Astrocyte (in vitro differentiated cells and primary cell): ENCODE results near the gene BCL11B. TPM values are rescaled to one million over a fixed set of nuclear protein-coding genes. Genes with fewer than 3 reads are reported as not detected.

Source experiments
- DNase-seq: peaks from one replicate; pipeline ENCODE4 v3.0.0-alpha.2; 2010; ENCODE audit warnings: low read depth
- FAIRE-seq: peaks from 2 replicates; lab custom pipeline; 2011; peaks lifted over from hg19 to GRCh38; lab: Jason Lieb, UNC
- H2AFZ ChIP-seq: 2 replicates; pipeline ENCODE4 v1.6.0; 2012; ENCODE audit warnings: low read depth, low read length, inconsistent platforms
- H3K27ac ChIP-seq: 2 replicates; pipeline ENCODE4 v1.5.1; 2011; ENCODE audit warnings: low read depth, low read length, inconsistent platforms
- H3K27me3 ChIP-seq: 2 replicates; pipeline ENCODE4 v1.6.0; 2011; ENCODE audit warnings: low read length, inconsistent platforms; ENCODE audit not compliant: insufficient read depth
- H3K36me3 ChIP-seq: 2 replicates; pipeline ENCODE4 v1.5.1; 2011; ENCODE audit warnings: low read length, inconsistent platforms; ENCODE audit not compliant: insufficient read depth
- H3K4me1 ChIP-seq: 2 replicates; pipeline ENCODE4 v1.5.1; 2011; ENCODE audit warnings: low read length, inconsistent platforms; ENCODE audit not compliant: insufficient read depth
- H3K4me2 ChIP-seq: 2 replicates; pipeline ENCODE4 v1.6.0; 2012; ENCODE audit warnings: low read length, inconsistent platforms
- H3K4me3 ChIP-seq: 2 replicates; pipeline ENCODE4 v1.5.1; 2011; ENCODE audit warnings: low read depth, mild to moderate bottlenecking, low read length, inconsistent platforms; ENCODE audit not compliant: insufficient read depth
- H3K79me2 ChIP-seq: 2 replicates; pipeline ENCODE4 v1.6.0; 2012; ENCODE audit warnings: mild to moderate bottlenecking, low read length, inconsistent platforms; ENCODE audit not compliant: insufficient read depth
- H3K9ac ChIP-seq: 2 replicates; pipeline ENCODE4 v1.6.0; 2012; ENCODE audit warnings: mild to moderate bottlenecking, low read length, inconsistent platforms
- H3K9me3 ChIP-seq: 2 replicates; pipeline ENCODE4 v1.5.1; 2012; ENCODE audit warnings: low read depth, mild to moderate bottlenecking, low read length, inconsistent platforms; ENCODE audit not compliant: insufficient read depth
- H4K20me1 ChIP-seq: 2 replicates; pipeline ENCODE4 v1.6.0; 2012; ENCODE audit warnings: low read length, inconsistent platforms; ENCODE audit not compliant: insufficient read depth
- H3K27ac Mint-ChIP-seq: one replicate; pipeline ENCODE4 v1.8.0; 2021; ENCODE audit warnings: mild to moderate bottlenecking, mixed read lengths; ENCODE audit not compliant: unreplicated experiment
- H3K27me3 Mint-ChIP-seq: one replicate; pipeline ENCODE4 v1.8.0; 2021; ENCODE audit warnings: low read depth, mixed read lengths; ENCODE audit not compliant: unreplicated experiment
- H3K36me3 Mint-ChIP-seq: one replicate; pipeline ENCODE4 v1.8.0; 2021; ENCODE audit warnings: low read depth, mixed read lengths; ENCODE audit not compliant: unreplicated experiment
- H3K4me1 Mint-ChIP-seq: one replicate; pipeline ENCODE4 v1.8.0; 2021; ENCODE audit warnings: low read depth, mixed read lengths; ENCODE audit not compliant: unreplicated experiment
- H3K4me3 Mint-ChIP-seq: one replicate; pipeline ENCODE4 v1.8.0; 2021; ENCODE audit warnings: mild to moderate bottlenecking, moderate library complexity, mixed read lengths; ENCODE audit not compliant: unreplicated experiment
- H3K9me3 Mint-ChIP-seq: one replicate; pipeline ENCODE4 v1.8.0; 2021; ENCODE audit warnings: mild to moderate bottlenecking, mixed read lengths; ENCODE audit not compliant: unreplicated experiment
- EZH2 ChIP-seq: IDR thresholded peaks from 2 replicates; pipeline ENCODE4 v1.6.1; 2012; ENCODE audit warnings: mild to moderate bottlenecking, low read length, inconsistent platforms; ENCODE audit not compliant: insufficient read depth
- total RNA-seq: library from RNA; stranded (reverse); gene quantifications from 2 replicates; pipeline ENCODE4 v1.2.1, GENCODE V29; 2021
- TF ChIP-seq, protein P1 (sequence below): IDR thresholded peaks from 2 replicates; pipeline ENCODE4 v1.5.1; 2011; ENCODE audit warnings: low read depth, mild to moderate bottlenecking, inconsistent platforms, low read length, moderate library complexity; ENCODE audit not compliant: insufficient read depth

BCL11B gene
- total RNA-seq, 1 donor from 2014 or later: 1.1 TPM

DNA sequence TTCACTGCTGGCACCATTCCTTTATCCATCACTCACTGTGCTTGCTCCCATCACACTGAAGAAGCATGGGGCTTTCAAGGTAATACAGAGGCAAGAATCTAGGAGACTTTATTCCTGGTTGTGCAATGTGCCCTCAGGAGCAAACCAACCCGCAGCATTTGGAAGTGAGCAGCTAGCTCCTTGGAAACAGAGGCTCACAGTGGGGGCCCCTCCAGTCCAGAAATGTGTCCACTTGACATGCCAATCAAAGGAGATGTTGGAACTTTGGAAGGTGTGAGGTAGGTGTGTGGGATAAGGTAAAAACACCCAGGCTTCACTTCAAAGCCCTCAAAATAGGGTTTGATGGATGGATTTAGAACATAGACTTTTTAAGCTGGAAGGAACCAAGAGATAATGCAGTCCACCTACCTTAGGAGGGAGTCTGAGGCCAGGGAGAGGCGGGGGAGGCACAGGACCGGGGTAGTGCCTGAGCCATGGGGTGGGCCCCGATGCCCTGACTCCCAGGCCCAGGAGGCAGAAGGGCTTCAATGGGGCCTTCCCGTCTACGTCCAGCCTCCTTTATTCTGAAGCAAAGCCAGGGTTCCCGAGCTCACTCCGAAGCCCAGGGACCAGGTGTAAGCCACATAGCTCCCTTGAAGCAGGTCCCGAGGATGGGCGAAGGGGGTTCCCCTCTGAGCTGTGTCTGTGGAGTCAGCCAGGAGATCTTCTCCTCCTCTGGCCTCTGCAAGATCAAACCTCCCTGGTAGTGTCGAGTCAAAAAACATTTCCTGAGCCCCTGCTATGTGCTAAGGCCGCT is 17.6 kb upstream of the BCL11B start:
- FAIRE-seq (no peak), DNase-seq (no peak)
- no peak overlapping the region for H3K27ac ChIP-seq
- Mint-ChIP-seq H3K27ac (no peak overlapping the region), H3K27me3 (peaks cover 20% of the 10 kb centered on the region), H3K4me1 (peaks cover 2% of the 10 kb centered on the region), H3K36me3 (no peaks in the 10 kb centered on the region), H3K4me3 (no peak overlapping the region), H3K9me3 (peaks cover 3% of the 10 kb centered on the region)
- no peaks in the 10 kb centered on the region for H3K4me1 ChIP-seq
- no peaks in the 10 kb centered on the region for H3K79me2 ChIP-seq
- H3K27me3 ChIP-seq: peaks cover 4% of the 10 kb centered on the region
- TF ChIP-seq, protein P1, sequence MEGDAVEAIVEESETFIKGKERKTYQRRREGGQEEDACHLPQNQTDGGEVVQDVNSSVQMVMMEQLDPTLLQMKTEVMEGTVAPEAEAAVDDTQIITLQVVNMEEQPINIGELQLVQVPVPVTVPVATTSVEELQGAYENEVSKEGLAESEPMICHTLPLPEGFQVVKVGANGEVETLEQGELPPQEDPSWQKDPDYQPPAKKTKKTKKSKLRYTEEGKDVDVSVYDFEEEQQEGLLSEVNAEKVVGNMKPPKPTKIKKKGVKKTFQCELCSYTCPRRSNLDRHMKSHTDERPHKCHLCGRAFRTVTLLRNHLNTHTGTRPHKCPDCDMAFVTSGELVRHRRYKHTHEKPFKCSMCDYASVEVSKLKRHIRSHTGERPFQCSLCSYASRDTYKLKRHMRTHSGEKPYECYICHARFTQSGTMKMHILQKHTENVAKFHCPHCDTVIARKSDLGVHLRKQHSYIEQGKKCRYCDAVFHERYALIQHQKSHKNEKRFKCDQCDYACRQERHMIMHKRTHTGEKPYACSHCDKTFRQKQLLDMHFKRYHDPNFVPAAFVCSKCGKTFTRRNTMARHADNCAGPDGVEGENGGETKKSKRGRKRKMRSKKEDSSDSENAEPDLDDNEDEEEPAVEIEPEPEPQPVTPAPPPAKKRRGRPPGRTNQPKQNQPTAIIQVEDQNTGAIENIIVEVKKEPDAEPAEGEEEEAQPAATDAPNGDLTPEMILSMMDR: no peak
- no peak for TF ChIP-seq EZH2
- H3K4me3 ChIP-seq: no peak overlapping the region
- H3K36me3 ChIP-seq: no peaks in the 10 kb centered on the region
- H3K4me2 ChIP-seq: no peak overlapping the region
- no peaks in the 10 kb centered on the region for H4K20me1 ChIP-seq
- no peak overlapping the region for H2AFZ ChIP-seq
- H3K9ac ChIP-seq: no peak overlapping the region
- H3K9me3 ChIP-seq: no peaks in the 10 kb centered on the region

DNA sequence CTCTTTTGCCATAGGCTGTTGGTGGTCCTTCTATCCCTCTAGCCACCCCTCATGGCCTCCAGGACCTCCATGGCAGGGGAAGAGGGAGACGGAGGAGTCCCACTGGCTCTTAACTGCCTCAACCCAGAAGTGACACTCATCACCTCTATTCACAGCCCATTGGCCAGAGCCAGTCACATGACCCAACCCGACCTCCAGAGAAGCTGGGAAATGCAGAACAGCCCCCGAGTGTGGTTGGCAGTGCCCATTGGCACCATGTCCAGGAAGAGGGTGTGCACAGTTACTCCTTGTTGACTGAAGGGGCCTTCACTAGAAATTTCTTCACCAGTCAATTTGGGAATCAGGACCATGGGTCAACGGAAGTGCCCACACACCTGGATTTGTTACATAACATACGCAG is 17.0 kb upstream of the BCL11B start:
- no peak overlapping the region for H3K27ac Mint-ChIP-seq
- H2AFZ ChIP-seq: no peak overlapping the region
- H3K9me3 ChIP-seq: no peaks in the 10 kb centered on the region
- H3K9me3 Mint-ChIP-seq: peaks cover 2% of the 10 kb centered on the region
- no peaks in the 10 kb centered on the region for H3K36me3 Mint-ChIP-seq
- H3K4me2 ChIP-seq: no peak overlapping the region
- TF ChIP-seq, protein P1: no peak
- TF ChIP-seq EZH2: no peak
- no peaks in the 10 kb centered on the region for H3K36me3 ChIP-seq
- no peaks in the 10 kb centered on the region for H3K79me2 ChIP-seq
- no peak overlapping the region for H3K27ac ChIP-seq
- no peaks in the 10 kb centered on the region for H4K20me1 ChIP-seq
- H3K4me3 Mint-ChIP-seq: no peak overlapping the region
- FAIRE-seq (no peak), DNase-seq (no peak)
- H3K27me3 ChIP-seq: peaks cover 4% of the 10 kb centered on the region
- H3K4me1 Mint-ChIP-seq: peaks cover 2% of the 10 kb centered on the region
- H3K9ac ChIP-seq: no peak overlapping the region
- no peak overlapping the region for H3K4me3 ChIP-seq
- H3K27me3 Mint-ChIP-seq: peaks cover 21% of the 10 kb centered on the region
- H3K4me1 ChIP-seq: no peaks in the 10 kb centered on the region
